HG03045 (cell line): ENCODE data around the gene PPFIBP1.
A peak's percentile ranks its signal among the peaks of the same experiment; 100 is the strongest.
"Not testable (repeated sequence)": the region's sequence is repeated elsewhere in the genome, so short reads cannot be mapped to it uniquely, and the experiment has no call there.

Experiments used
- ATAC-seq: cut with Tn5 transposase; IDR thresholded peaks from one replicate; pipeline ENCODE4 v1.9.1; 2021; ENCODE audit warnings: mild to moderate bottlenecking, moderate library complexity; ENCODE audit not compliant: unreplicated experiment

Gene PPFIBP1

DNA sequence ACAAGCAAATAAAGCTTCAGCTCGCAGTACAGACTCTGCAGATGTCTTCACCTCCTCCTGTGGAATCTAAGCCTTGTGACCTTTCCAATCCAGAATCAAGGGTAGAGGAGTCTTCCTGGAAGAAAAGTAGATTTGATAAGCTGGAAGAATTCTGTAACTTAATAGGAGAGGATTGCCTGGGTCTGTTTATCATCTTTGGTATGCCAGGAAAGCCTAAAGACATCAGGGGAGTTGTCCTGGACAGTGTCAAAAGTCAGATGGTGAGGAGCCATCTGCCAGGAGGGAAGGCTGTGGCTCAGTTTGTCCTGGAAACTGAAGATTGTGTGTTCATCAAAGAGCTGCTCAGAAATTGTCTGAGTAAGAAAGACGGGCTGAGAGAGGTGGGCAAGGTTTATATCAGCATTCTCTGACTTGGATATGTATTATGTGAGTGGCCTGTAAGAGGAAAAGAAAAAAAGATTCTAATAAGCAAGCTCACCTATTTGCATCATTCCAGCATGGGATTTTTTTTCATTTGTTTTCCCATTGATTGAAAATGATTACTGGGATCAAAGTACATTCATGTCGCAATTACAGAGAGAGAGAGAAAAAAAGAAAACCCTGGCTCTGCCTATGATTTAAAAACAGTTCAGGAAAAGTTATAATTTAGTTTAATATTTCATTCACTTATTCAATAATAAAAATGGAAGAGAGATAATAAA, 173.0 kb downstream of the PPFIBP1 start:
- ATAC-seq, result no peak

DNA sequence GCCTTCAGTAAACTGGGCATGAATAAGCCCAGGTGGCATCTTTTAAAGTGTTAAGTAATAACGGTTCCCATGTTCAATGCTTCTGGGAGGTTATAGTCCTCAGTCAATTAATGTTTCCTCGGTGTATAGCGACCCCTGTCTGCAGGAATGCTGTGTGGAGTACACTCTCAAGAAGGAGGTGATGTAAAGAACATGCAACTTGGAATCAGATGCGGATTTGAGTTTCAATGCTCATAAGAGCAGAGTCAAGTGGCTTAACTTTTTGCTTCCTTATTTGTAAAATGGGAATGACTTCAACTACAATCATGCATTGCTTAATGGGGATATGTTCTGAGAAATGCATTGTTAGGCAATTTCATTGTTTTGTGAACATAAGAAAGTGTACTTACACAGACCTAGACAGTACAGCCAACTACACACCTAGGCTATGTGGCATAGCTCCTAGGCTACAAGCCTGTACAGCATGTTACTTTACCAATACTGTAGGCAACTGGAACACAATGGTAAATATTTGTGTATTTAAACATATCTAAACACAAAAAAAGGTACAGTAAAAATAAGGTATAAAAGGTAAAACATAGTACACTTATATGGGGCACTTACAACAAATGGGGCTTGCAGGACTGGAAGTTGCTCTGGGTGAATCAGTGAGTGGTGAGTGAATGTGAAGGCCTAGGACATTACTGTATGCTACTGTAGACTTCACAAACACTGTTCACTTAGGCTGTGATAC, 179.9 kb downstream of the PPFIBP1 start:
- ATAC-seq, result peak; percentile 81

DNA sequence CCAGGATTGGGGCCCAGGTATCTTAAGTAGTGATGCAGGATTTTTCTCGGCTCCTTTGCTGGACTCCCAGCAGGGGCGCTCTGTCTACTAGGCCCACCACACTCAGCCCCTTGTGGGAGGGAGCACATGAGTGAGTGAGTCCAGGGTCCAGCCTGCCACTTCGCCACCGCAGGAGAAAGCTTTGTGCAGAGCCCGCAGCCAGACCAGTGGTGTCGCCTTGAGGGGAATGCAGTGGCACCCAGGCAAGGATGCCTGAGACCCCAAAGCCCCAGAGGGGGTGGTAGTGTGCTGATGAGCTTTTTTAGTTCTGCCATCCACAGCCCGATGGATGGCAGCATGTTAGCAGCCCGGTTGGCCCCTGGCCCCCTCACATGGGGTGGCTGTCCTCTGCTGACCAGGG, 181.3 kb downstream of the PPFIBP1 start:
- ATAC-seq, result no peak

DNA sequence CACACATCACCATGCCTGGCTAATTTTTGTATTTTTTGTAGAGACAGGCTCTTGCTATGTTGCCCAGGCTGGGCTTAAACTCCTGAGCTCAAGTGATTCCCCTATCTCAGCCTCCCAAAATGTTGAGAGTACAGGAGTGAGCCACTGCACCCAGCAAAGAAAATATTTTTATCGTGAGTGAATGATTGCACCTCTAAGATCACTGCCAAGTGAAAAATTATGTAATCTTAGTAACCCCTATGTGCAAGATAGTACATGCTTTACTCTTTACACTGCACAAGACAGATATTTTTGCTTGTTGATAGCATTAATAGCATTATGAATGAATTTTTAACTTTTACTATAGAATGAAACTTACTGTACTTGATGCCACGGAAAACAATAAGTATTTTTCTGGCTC, 183.2 kb downstream of the PPFIBP1 start:
- ATAC-seq, result no peak

DNA sequence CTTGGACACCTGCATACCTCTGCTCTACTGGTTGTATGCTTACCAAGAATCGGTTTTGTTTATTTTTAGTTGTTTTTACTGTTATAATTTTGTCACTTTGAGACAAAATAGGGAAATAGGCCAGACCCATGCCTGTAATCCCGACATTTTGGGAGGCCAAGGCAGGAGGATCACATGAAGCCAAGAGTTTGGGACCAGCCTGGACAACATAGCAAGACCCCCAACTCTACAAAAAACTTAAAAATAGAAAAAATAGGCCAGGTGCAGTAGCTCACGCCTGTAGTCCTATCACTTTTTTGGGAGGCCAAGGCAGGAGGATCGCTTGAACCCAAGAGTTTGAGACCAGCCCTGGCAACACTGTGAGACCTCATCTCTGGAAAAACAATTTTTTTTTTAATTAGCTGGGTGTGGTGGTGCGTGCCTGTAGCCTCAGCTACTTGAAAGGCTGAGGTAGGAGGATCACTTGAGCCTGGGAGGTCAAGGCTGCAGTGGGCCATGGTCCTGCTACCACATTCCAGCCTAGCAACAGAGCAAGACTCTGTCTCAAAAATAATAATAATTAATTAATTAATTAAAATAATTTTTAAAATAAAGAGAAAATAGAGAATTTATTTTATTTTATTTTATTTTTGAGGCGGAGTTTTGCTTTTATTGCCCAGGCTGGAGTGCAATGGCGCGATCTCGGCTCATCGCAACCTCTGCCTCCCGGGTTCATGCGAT, 185.4 kb downstream of the PPFIBP1 start:
- no peak for ATAC-seq

DNA sequence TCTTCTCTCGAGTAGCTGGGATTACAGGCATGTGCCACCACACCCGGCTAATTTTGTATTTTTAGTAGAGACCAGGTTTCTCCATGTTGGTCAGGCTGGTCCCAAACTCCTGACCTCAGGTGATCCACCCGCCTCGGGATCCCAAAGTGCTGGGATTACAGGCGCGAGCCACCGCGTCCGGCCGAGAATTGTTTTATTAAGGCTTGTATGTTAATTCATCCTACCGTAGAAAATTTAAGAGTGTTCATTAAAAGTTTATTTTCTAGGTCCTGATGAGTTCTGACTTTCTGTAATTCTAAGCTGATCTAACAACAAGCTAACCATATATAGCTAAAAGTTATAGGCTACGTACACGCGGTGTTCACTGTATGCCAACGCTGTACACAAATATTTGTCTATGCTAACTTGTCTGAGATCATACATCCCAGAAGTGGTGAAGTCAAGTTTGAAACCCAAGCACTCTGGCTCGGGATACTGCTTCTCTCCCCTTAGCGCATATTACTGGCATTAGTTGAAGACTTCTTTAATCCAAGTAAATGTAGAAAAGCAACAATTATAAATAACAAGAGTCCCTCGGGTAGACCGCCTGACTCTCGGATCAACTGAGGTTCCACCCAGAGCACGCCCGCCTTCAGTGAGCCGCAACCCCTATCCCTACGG, 186.1 kb downstream of the PPFIBP1 start:
- ATAC-seq, result peak; percentile 39

DNA sequence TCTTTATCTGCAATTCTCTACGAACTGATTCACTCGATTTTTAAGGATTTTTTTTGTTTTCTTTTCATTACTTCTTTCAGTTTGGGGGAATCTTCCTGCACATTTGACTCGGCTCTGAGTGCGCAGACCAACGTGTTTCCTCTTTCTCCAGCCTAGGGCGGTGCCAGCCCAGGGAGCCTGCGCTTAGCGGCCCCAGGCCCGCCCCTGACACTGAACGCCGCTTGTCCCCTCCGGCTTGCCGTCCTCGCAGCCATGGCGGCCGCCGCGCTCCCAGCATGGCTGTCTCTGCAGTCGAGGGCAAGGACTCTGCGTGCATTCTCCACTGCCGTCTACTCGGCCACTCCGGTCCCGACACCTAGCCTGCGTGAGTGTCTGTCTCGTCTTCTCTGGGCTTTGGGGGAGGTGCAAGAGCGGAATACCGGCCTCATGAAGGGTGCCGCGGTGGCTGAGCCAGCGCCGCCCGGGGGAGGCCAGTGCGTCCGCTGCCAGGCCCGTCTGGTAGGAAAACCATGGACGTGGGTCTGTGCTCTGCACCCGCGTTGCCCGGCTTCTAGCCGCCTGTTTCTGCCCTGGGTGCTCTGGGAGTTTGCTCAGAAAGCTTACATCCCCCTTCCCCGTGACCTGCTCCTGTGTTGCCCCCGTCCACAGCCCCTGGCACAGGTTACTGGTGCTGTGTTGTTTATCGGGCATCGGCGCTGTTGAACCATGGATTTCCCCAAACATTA, 186.7 kb downstream of the PPFIBP1 start, which contains the start of gene MRPS35:
TSS of gene MRPS35 (plus strand) at position 241 of the 725 bp plus-strand sequence. CDS start at position 253, 12 bp downstream.
- peak; percentile 98 for ATAC-seq

DNA sequence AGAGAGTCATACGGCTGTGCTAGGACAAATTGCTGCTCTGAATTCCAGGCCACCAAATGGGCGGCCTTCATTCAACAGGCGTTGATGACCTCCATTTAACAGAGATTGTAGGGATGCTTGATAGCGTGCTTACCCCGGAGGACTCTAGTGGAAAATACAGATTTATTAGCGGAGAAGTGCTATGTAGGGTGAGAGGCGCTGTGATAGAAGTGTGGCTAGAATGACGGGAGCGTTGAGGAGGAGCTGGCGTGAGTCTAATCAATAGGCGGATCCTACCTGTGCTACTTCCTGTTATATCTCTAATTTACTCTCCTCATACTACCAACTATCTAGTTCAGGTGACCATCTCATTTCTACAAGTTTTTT, 187.3 kb downstream of the PPFIBP1 start:
- no peak for ATAC-seq

DNA sequence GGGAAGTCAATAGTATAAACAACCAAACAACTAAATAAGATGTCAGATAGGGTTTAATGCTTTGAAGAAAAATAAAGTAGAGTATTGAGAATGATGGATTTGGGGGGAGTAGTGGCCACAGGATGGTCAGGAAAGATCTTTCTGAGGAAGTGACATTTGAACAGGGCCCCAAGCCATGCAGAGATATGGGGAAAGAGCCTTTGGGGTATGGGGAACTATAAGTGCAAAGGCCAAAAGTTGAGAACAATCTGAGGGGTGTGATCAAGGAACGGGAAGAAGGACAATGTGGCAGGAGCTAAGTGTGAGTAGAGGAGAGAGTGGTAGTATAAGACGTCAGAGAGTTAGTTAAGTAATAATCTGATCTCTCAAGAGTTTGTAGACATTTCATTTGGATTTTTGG, 188.0 kb downstream of the PPFIBP1 start:
- ATAC-seq, result no peak

DNA sequence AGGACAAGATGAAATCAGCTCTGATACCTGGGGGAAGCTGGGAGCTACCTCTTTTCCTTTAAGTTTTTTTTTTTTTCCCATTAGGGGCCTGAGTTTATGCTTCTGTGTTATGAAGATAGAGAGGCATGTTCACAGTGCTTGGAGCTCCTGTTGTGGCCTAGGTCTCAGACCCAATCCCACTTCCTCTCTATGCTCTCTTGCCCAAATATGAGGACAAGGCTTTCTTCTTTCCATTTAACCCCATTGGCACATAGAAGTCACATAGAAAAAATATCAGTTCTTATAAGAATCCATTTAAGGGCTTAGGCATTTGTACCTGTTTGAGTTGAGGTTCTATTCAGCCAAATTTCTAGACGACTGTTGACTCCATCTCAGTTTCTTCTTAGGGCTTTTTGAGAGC, 199.2 kb downstream of the PPFIBP1 start:
- no peak for ATAC-seq

DNA sequence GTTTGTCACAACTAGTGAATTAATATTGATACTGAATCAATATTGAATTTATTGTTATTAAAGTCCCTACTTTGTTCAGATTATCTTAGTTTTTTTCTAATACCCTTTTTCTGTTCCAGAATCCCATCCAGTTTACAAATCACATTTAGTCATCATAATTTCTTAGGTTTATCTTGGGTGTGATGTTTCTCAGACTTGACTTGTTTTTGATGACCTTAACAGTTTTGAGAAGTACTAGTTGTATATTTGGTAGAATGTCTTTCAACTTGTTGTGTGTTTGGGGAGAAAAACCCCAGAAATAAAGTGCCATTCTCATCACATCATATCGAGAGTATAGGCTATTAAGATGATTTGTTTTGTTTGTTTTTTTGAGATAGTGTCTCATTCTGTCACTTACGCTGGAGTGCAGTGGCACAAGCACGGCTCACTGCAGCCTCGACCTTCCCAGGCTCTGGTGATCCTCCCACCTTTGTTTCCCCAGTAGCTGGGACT, 206.1 kb downstream of the PPFIBP1 start:
- ATAC-seq, result no peak

DNA sequence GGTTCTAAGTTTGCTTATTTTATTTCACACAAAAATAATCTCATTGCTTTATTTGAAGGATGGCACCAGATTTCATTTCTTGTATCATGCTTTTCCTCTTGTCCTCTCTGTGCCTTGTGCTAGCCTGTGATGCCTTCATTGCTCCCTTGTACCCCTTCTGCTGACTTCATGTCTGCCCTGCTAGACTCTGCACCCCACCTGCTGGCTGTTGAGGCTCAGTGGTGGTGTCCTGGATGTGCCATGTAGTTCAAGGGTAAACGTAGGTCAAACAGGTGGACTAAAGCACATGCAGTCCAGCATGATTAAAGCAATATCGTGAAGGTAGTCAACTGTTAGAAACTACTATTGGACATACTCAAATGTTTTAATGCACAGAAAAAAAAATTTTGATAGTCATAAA, 208.3 kb downstream of the PPFIBP1 start:
- no peak for ATAC-seq

DNA sequence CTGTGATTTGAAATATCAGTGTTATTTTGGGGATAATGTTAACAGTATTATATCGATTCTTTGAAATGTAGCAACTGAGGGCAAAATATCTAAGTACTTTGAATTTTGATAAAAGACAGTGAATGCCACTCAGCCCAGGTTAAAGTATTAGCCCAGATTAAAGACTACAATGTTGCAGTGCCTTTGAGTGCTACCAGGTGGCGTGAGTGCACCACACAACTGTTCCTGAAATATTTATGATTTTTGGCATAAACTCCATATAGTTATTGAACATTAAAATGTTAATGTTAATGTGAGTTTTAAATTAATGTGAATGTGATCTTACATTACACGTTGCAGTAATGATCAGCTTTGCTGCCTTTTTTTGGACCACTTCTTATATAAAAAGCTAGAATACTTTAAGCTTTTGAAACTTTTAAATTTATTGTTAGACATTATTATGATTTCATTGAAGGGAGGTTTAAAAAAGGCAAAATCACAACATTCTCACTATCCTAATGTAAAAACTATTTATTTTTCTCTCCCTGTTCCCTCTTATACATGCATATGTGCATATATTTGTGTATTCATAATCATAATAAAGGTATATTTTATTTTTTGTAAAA, 209.1 kb downstream of the PPFIBP1 start:
- ATAC-seq, result no peak

DNA sequence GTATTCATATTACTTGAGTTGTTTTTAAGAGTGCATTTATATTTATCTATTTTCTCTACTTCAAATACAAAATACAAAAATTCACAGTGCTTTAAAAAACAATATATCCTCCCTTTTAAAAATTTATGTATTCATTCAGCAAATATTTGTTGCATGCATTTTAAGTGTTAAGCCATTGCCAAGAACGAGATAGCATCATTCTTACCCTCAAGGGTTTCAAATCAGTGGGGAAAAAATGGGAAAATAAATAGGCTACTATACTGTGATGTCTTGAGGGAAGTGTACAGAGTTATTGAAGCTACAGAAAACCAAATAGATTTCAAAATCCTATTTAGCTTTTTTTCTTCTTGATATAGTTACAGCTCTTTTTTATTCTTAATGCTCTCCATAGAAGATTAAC, 209.8 kb downstream of the PPFIBP1 start:
- ATAC-seq, result no peak

DNA sequence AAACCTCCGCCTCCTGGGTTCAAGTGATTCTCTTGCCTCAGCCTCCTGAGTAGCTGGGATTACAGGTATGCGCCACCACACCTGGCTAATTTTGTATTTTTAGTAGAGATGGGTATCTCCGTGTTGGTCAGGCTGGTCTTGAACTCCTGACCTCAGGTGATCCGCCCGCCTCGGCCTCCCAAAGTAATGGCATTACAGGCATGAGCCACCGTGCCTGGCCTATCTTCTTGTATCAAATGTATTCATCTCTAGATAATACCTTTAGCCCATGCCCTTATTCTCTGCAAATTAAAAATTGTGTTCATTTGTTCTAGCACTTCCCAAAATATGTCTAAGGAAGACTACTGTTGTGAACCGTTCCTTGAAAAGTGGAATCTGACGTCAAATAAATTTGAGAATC, 210.3 kb downstream of the PPFIBP1 start:
- ATAC-seq, result not testable (repeated sequence)

DNA sequence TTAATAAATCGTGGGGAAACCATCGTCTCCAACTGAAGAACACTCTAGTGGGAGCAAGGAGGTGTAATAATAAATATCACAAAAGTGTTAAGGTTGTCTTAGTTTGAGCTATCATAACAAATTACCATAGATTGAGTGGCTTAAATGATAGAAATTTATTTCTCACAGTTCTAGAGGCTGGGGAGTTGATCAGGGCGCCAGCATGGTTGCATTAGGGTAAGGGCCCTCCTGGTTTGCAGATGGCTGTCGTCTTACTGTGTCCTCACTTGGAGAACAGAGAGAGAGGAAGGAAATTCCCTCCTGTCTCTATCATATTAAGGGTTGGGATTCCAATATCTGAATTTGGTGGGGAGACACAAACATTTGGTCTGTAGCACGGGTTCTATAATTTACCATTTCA, 219.6 kb downstream of the PPFIBP1 start:
- ATAC-seq, result no peak
